HCT116 (cell line): ENCODE data around the gene NTRK3. TPM values are rescaled to one million over a fixed set of nuclear protein-coding genes. Genes with fewer than 3 reads are reported as not detected.

Experiments used
- ATAC-seq: fragments of 200-7000 bp; cut with Tn5 transposase; 2 replicates; pipeline ENCODE4 v1.9.1; 2020; ENCODE audit warnings: mild to moderate bottlenecking, moderate library complexity
- BruUV-seq: library from RNA; stranded (reverse); fragments of 400-500 nt; replicated peaks from 2 replicates; lab custom pipeline; 2021; lab: Mats Ljungman, UMichigan
- CTCF ChIA-PET: fragments of 300-600 bp; sonication (Branson Sonifier 250); formaldehyde crosslinking; loops from one replicate; lab custom pipeline; 2021; ENCODE audit warnings: antibody characterized with exemption; lab: Charles Lee
- POLR2A ChIA-PET: fragments of 300-600, 350-600 bp; sonication (Branson Sonifier 250); formaldehyde crosslinking; loops from one replicate; lab custom pipeline; 2021; ENCODE audit warnings: antibody characterized with exemption; lab: Charles Lee
- RAD21 ChIA-PET, 2 experiments: fragments of 300-600 bp; sonication (Branson Sonifier 250); formaldehyde crosslinking; loops; one replicate each; lab custom pipeline; 2023; ENCODE audit warnings: low total read pairs in 2 of 2; ENCODE audit not compliant: uncharacterized antibody in 2 of 2, unreplicated experiment in 2 of 2, low non-redundant PET in 1 of 2; lab: Charles Lee
- DNase-seq: peaks from one replicate; pipeline ENCODE4 v3.0.0-alpha.2; 2010; ENCODE audit warnings: low read depth, low spot score
- H2AFZ ChIP-seq: fragments of 200-600 bp; shearing (Covaris generic), sonication (generic); 2 replicates; pipeline ENCODE4 v1.6.1; 2017; ENCODE audit warnings: low read depth, mixed run types, mixed read lengths, antibody characterized with exemption, low read length; ENCODE audit not compliant: poor library complexity, severe bottlenecking
- H3K27ac ChIP-seq: 2 replicates; pipeline ENCODE4 v1.5.1; 2012; ENCODE audit warnings: low read depth, low read length
- H3K27me3 ChIP-seq: fragments of 200-600 bp; sonication (generic); 2 replicates; pipeline ENCODE4 v1.6.1; 2016; ENCODE audit warnings: mixed run types, low read length, mixed read lengths; ENCODE audit not compliant: insufficient read depth
- H3K36me3 ChIP-seq, 2 experiments: fragments of 200-500 bp in 1 of 2; fragments of 200-600 bp in 1 of 2; sonication (Bioruptor generic) in 1 of 2; sonication (generic) in 1 of 2; 2 replicates each; pipeline versions ENCODE4 v1.5.1 to v1.6.1; 2014 to 2016; ENCODE audit warnings: low read length in 2 of 2, inconsistent platforms in 1 of 2, mixed read lengths in 1 of 2, mixed run types in 1 of 2; ENCODE audit not compliant: insufficient read depth in 2 of 2, control insufficient read depth in 1 of 2
- H3K4me1 ChIP-seq, 2 experiments: fragments of 200-600 bp in 1 of 2; sonication (generic) in 1 of 2; 2 replicates each; pipeline versions ENCODE4 v1.5.1 to v1.6.1; 2012 to 2017; ENCODE audit warnings: low read length in 2 of 2, inconsistent platforms in 1 of 2, mild to moderate bottlenecking in 1 of 2, mixed read lengths in 1 of 2, mixed run types in 1 of 2, moderate library complexity in 1 of 2; ENCODE audit not compliant: insufficient read depth in 2 of 2, control insufficient read depth in 1 of 2
- H3K4me2 ChIP-seq: fragments of 200-600 bp; sonication (generic); 2 replicates; pipeline ENCODE4 v1.6.1; 2017; ENCODE audit warnings: mixed run types, low read length, mixed read lengths
- H3K4me3 ChIP-seq, 2 experiments: fragments of 200-600 bp in 1 of 2; sonication (generic) in 1 of 2; replicated peaks in 1 of 2; 2 replicates each; pipeline ENCODE4 v1.5.1; 2011 to 2016; ENCODE audit warnings: low read length in 2 of 2, control low read depth in 1 of 2, low read depth in 1 of 2, mild to moderate bottlenecking in 1 of 2, mixed read lengths in 1 of 2, mixed run types in 1 of 2
- H3K79me2 ChIP-seq: fragments of 200-600 bp; sonication (generic); 2 replicates; pipeline ENCODE4 v1.6.1; 2017; ENCODE audit warnings: mild to moderate bottlenecking, mixed run types, low read length, moderate library complexity, mixed read lengths; ENCODE audit not compliant: insufficient read depth
- H3K9ac ChIP-seq: fragments of 200-600 bp; sonication (generic); 2 replicates; pipeline ENCODE4 v1.6.1; 2016; ENCODE audit warnings: low read length, mixed read lengths
- H3K9me2 ChIP-seq: fragments of 200-600 bp; sonication (generic), shearing (Covaris generic); 2 replicates; pipeline ENCODE4 v1.6.1; 2017; ENCODE audit warnings: mixed run types, mild to moderate bottlenecking, moderate library complexity; ENCODE audit not compliant: insufficient read depth
- H3K9me3 ChIP-seq, 2 experiments: fragments of 200-500 bp in 1 of 2; fragments of 200-600 bp in 1 of 2; sonication (Bioruptor generic) in 1 of 2; sonication (generic) in 1 of 2; 2 replicates each; pipeline ENCODE4 v1.6.1; 2014 to 2017; ENCODE audit warnings: low read length in 2 of 2, mixed read lengths in 2 of 2, inconsistent platforms in 1 of 2, low read depth in 1 of 2, mild to moderate bottlenecking in 1 of 2, mixed run types in 1 of 2, moderate library complexity in 1 of 2; ENCODE audit not compliant: control insufficient read depth in 1 of 2, insufficient read depth in 1 of 2
- H4K20me1 ChIP-seq: fragments of 200-600 bp; sonication (generic), shearing (Covaris generic); 2 replicates; pipeline ENCODE4 v1.6.1; 2017; ENCODE audit warnings: mixed run types, mild to moderate bottlenecking, moderate library complexity; ENCODE audit not compliant: insufficient read depth
- ATF3 ChIP-seq: IDR thresholded peaks from 2 replicates; pipeline ENCODE4 v1.6.1; 2012
- CBX3 ChIP-seq: IDR thresholded peaks from 2 replicates; pipeline ENCODE4 v1.6.1; 2012; ENCODE audit warnings: low read depth
- CEBPB ChIP-seq: IDR thresholded peaks from 2 replicates; pipeline ENCODE4 v1.6.1; 2012; ENCODE audit warnings: low read depth
- CTCF ChIP-seq, 3 experiments: fragments of 200-600 bp in 1 of 3; sonication (generic) in 1 of 3; IDR thresholded peaks in 2 of 3; conservative IDR thresholded peaks in 1 of 3; 2 replicates each; pipeline ENCODE4 v1.5.1; 2012 to 2017; ENCODE audit warnings: low read depth in 2 of 3, low read length in 2 of 3, antibody characterized with exemption in 1 of 3, borderline replicate concordance in 1 of 3, control low read depth in 1 of 3, mild to moderate bottlenecking in 1 of 3, mixed read lengths in 1 of 3, mixed run types in 1 of 3, moderate library complexity in 1 of 3; ENCODE audit not compliant: insufficient read depth in 1 of 3
- EGR1 ChIP-seq: IDR thresholded peaks from 2 replicates; pipeline ENCODE4 v1.6.1; 2012; ENCODE audit warnings: low read depth
- EZH2phosphoT487 ChIP-seq: fragments of 200-600 bp; IDR thresholded peaks from 2 replicates; pipeline ENCODE4 v1.6.1; 2018; ENCODE audit warnings: antibody characterized with exemption, borderline replicate concordance
- FOSL1 ChIP-seq: IDR thresholded peaks from 2 replicates; pipeline ENCODE4 v1.6.1; 2012; ENCODE audit warnings: low read depth
- JUND ChIP-seq: IDR thresholded peaks from 2 replicates; pipeline ENCODE4 v1.6.1; 2012
- POLR2AphosphoS5 ChIP-seq: IDR thresholded peaks from 2 replicates; pipeline ENCODE4 v1.6.1; 2011; ENCODE audit warnings: mild to moderate bottlenecking, low read depth, low read length, moderate library complexity
- SIN3A ChIP-seq: IDR thresholded peaks from 2 replicates; pipeline ENCODE4 v1.6.1; 2012; ENCODE audit warnings: low read depth
- SP1 ChIP-seq: IDR thresholded peaks from 2 replicates; pipeline ENCODE4 v1.6.1; 2012; ENCODE audit warnings: low read depth
- SRF ChIP-seq: IDR thresholded peaks from 2 replicates; pipeline ENCODE4 v1.6.1; 2012; ENCODE audit warnings: low read depth
- TCF7L2 ChIP-seq: IDR thresholded peaks from 2 replicates; pipeline ENCODE4 v1.7.0; 2011; ENCODE audit warnings: borderline replicate concordance, inconsistent platforms; ENCODE audit not compliant: insufficient read depth, insufficient read length; ENCODE audit errors: extremely low read depth
- YY1 ChIP-seq: IDR thresholded peaks from 2 replicates; pipeline ENCODE4 v1.6.1; 2011; ENCODE audit warnings: low read length, low read depth, moderate library complexity, mild to moderate bottlenecking; ENCODE audit not compliant: insufficient replicate concordance; ENCODE audit errors: extremely low read depth
- ZFX ChIP-seq: fragments of 450-650 bp; IDR thresholded peaks from 2 replicates; pipeline ENCODE4 v1.6.1; 2017
- ZNF274 ChIP-seq: fragments of 200-500 bp; sonication (Bioruptor generic); IDR thresholded peaks from 2 replicates; pipeline ENCODE4 v1.6.1; 2014; ENCODE audit warnings: mild to moderate bottlenecking, low read depth, low read length, inconsistent platforms
- intact Hi-C: fragments of 100-400 bp; cut with micrococcal nuclease; formaldehyde crosslinking; loops from 2 replicates; pipeline ENCODE4 v1.10.0; 2022
- total RNA-seq: library from RNA; stranded (reverse); gene quantifications from one replicate; pipeline ENCODE4 v1.2.1, GENCODE V29; 2021; ENCODE audit not compliant: unreplicated experiment
- TF ChIP-seq, protein P1 (sequence below): IDR thresholded peaks from 2 replicates; pipeline ENCODE4 v1.6.1; 2012; ENCODE audit warnings: low read depth

Gene NTRK3
- total RNA-seq, 1 experiment from 2014 or later = not detected

GRCh38 chr15:87924433-87924832, 332.1 kb downstream of the NTRK3 start:
- H3K27me3 ChIP-seq = no peaks in the 10 kb centered on the region
- no peaks in the 10 kb centered on the region for H3K9me2 ChIP-seq
- H3K4me2 ChIP-seq = no peak overlapping the region
- H3K36me3 ChIP-seq = no peaks in the 10 kb centered on the region
- ChIA-PET CTCF (no interaction called here), POLR2A (no interaction called here), RAD21 (no interaction called here)
- H3K9ac ChIP-seq = no peak overlapping the region
- intact Hi-C loops = no loop called here
- no peak overlapping the region for H3K27ac ChIP-seq
- BruUV-seq = no TSS peak
- DNase-seq (no peak), ATAC-seq (no peak)
- no peaks in the 10 kb centered on the region for H3K4me1 ChIP-seq
- TF ChIP-seq ZNF274 = no peak
- TF ChIP-seq EGR1 = no peak
- TF ChIP-seq TCF7L2 = no peak
- TF ChIP-seq FOSL1 = no peak
- no peak for TF ChIP-seq SRF
- H3K9me3 ChIP-seq = peaks cover 0 to 7% of the 10 kb centered on the region in 2 experiments; a peak in 2 of 4 replicates
- H2AFZ ChIP-seq = no peak overlapping the region
- H3K4me3 ChIP-seq = no peak overlapping the region
- no peaks in the 10 kb centered on the region for H3K79me2 ChIP-seq
- H4K20me1 ChIP-seq = no peaks in the 10 kb centered on the region

DNA sequence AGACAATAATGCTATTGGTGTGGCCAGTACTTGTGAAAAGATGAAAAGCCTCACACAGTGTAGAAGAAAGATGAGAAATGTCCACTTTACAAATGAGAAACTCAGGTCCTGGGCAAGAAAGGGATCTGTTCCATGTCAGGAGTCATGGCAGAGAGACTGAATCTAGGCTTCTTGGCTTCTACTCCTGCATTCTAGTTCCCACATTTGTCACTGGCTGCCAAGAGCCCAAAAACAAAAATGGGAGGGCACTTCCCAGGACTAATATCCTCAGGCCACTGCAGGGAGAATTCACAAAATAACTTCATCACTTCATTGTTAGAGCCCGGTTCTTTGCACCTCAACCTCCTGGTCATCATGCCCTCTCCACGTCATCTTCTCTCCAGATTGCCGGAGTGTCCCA, 337.5 kb downstream of the NTRK3 start:
- no peaks in the 10 kb centered on the region for H3K27me3 ChIP-seq
- H3K4me3 ChIP-seq = no peak overlapping the region
- no peak overlapping the region for H3K9ac ChIP-seq
- H3K4me1 ChIP-seq = no peaks in the 10 kb centered on the region
- H2AFZ ChIP-seq = no peak overlapping the region
- ChIA-PET RAD21 (no interaction called here), CTCF (no interaction called here), POLR2A (no interaction called here)
- no TSS peak for BruUV-seq
- no peaks in the 10 kb centered on the region for H4K20me1 ChIP-seq
- ATAC-seq = no peak
- H3K27ac ChIP-seq = no peak overlapping the region
- H3K4me2 ChIP-seq = no peak overlapping the region
- no peak for DNase-seq
- no peaks in the 10 kb centered on the region for H3K9me2 ChIP-seq
- H3K36me3 ChIP-seq = no peaks in the 10 kb centered on the region
- H3K9me3 ChIP-seq = peaks cover 8 to 15% of the 10 kb centered on the region in 2 experiments; a peak in 2 of 4 replicates
- intact Hi-C loops = no loop called here
- no peaks in the 10 kb centered on the region for H3K79me2 ChIP-seq
- TF ChIP-seq SIN3A = no peak
- no peak for TF ChIP-seq ZFX
- no peak for TF ChIP-seq SRF
- TF ChIP-seq, protein P1, sequence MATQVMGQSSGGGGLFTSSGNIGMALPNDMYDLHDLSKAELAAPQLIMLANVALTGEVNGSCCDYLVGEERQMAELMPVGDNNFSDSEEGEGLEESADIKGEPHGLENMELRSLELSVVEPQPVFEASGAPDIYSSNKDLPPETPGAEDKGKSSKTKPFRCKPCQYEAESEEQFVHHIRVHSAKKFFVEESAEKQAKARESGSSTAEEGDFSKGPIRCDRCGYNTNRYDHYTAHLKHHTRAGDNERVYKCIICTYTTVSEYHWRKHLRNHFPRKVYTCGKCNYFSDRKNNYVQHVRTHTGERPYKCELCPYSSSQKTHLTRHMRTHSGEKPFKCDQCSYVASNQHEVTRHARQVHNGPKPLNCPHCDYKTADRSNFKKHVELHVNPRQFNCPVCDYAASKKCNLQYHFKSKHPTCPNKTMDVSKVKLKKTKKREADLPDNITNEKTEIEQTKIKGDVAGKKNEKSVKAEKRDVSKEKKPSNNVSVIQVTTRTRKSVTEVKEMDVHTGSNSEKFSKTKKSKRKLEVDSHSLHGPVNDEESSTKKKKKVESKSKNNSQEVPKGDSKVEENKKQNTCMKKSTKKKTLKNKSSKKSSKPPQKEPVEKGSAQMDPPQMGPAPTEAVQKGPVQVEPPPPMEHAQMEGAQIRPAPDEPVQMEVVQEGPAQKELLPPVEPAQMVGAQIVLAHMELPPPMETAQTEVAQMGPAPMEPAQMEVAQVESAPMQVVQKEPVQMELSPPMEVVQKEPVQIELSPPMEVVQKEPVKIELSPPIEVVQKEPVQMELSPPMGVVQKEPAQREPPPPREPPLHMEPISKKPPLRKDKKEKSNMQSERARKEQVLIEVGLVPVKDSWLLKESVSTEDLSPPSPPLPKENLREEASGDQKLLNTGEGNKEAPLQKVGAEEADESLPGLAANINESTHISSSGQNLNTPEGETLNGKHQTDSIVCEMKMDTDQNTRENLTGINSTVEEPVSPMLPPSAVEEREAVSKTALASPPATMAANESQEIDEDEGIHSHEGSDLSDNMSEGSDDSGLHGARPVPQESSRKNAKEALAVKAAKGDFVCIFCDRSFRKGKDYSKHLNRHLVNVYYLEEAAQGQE = no peak
- no peak for TF ChIP-seq CEBPB
- no peak for TF ChIP-seq FOSL1
- no peak for TF ChIP-seq TCF7L2
- TF ChIP-seq EZH2phosphoT487 = no peak
- TF ChIP-seq CBX3 = no peak
- no peak for TF ChIP-seq YY1
- TF ChIP-seq JUND = no peak
- TF ChIP-seq ATF3 = no peak
- no peak for TF ChIP-seq CTCF (IDR thresholded peaks at IDR 0.05 in 2 of 3, conservative IDR thresholded peaks at IDR 0.05 in 1 of 3; ENCODE audit: borderline replicate concordance in 1 of 3, insufficient read depth in 1 of 3, low read depth in 2 of 3, low read length in 2 of 3)
- TF ChIP-seq SP1 = no peak
- no peak for TF ChIP-seq POLR2AphosphoS5
